ENCODE measurements around the gene CLHC1.
"Not testable (repeated sequence)": the region's sequence is repeated elsewhere in the genome, so short reads cannot be mapped to it uniquely, and the experiment has no call there.

CLHC1 gene

DNA sequence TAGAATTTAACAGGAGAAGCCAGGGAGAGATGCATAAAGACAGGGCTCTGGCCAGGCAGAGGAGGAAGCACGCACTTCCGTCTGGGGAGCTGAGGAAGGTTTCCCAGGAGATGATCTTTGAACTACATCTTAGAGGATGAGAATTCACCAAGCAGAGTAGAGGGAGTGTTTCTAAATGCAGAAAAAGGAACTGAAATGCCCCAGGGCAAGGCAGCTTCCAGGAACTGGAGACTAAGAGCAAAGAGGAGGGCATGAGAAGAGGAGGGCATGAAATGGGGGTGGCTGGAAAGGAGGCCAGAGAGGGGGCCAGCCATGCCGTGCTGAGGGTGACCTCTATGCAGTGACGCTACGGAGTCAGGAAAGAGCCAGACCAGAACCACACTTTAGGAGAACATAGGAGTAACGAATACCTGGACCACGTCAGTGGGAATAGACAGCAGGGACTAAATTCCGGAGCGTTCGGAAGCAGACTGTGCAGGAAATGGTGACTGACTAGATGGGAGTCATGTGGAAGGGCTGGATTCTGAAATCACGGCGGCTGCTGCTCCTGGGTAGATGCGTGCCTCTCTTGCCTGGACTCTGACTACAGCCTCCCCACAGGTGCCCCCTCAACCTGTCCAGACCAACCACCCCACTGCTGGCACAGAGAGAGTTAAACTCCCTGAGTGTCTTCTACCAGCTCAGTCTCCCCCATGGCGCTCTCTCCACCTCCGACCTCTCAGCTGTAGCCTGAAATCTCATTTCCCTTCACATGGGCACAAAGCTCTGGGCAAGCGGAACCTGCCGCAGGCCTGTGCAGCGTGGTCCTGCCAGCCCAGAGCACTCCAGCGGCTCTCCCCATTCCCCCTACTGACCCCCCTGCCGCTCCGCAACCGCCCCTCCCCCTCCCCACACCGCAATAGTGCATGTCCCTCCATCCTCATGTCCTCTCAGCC lies 94.8 kb downstream of the CLHC1 start:
- Histone ChIP-seq H3K27ac (ENCODE audit: low read depth, low read length) (peak overlapping the region; percentile 28), H3K36me3 (ENCODE audit: insufficient read depth, low read length) (no peaks in the 10 kb centered on the region), H3K4me3 (ENCODE audit: low read depth in 1 of 2, low read length in 2 of 2) (peak overlapping the region in 1 of 2 donors; percentile 1), H3K4me1 (ENCODE audit: insufficient read depth, low read length) (peaks cover 32% of the 10 kb centered on the region), H3K9me3 (ENCODE audit: low read length) (no peaks in the 10 kb centered on the region), H3K27me3 (ENCODE audit: control insufficient read depth in 1 of 2, insufficient read depth in 2 of 2, low read length in 2 of 2) (no peaks in the 10 kb centered on the region), H3K9ac (ENCODE audit: low read length) (no peak overlapping the region)

DNA sequence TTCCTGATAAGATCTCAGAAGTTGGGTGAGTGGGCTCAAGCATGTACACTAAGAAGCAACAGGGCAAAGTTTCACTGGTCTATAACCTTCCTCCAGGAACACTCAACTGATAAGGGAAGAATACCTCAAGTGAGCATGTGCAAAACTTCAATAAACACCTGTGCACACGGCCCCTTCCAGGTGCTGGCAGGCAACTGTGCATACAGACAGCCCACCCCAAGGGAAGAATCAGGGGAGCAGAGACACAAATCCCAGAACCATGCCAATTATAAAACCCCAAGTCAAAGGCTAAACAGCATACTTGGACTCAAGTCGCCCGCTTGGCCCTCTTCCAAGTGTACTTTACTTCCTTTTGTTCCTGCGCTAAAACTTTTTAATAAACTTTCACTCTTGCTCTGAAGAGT lies 96.0 kb downstream of the CLHC1 start:
- peaks cover 30% of the 10 kb centered on the region for H3K4me1 ChIP-seq (ENCODE audit: insufficient read depth, low read length)
- H3K9ac ChIP-seq (ENCODE audit: low read length): no peak overlapping the region
- no peaks in the 10 kb centered on the region for H3K36me3 ChIP-seq (ENCODE audit: insufficient read depth, low read length)
- no peak overlapping the region for H3K27ac ChIP-seq (ENCODE audit: low read depth, low read length)
- H3K9me3 ChIP-seq (ENCODE audit: low read length): no peaks in the 10 kb centered on the region
- no peaks in the 10 kb centered on the region for H3K27me3 ChIP-seq (ENCODE audit: control insufficient read depth in 1 of 2, insufficient read depth in 2 of 2, low read length in 2 of 2)
- H3K4me3 ChIP-seq (ENCODE audit: low read depth in 1 of 2, low read length in 2 of 2): peak overlapping the region in 1 of 2 donors; percentile 1

DNA sequence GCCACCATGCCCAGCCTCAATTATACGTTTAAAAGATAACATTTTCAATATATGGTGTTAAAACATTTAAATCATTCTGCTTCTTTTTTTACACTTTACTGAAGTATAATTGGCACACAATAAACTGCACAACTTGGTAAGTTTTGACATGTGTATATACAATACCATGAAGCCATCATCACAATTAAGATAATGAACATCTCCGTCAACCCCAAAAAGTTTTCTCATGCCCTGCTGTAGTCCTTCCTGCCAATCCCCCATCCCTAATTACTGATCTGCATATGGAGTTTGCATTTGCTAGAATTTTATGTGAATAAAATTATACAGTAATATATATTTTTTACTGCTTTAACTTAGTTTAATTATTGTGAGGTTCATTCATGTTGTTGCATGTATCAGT lies 96.6 kb downstream of the CLHC1 start:
- H3K36me3 ChIP-seq (ENCODE audit: insufficient read depth, low read length): no peaks in the 10 kb centered on the region
- no peaks in the 10 kb centered on the region for H3K27me3 ChIP-seq (ENCODE audit: control insufficient read depth in 1 of 2, insufficient read depth in 2 of 2, low read length in 2 of 2)
- H3K4me1 ChIP-seq (ENCODE audit: insufficient read depth, low read length): peaks cover 30% of the 10 kb centered on the region
- H3K4me3 ChIP-seq (ENCODE audit: low read depth in 1 of 2, low read length in 2 of 2): no peak overlapping the region
- no peak overlapping the region for H3K27ac ChIP-seq (ENCODE audit: low read depth, low read length)
- no peaks in the 10 kb centered on the region for H3K9me3 ChIP-seq (ENCODE audit: low read length)
- no peak overlapping the region for H3K9ac ChIP-seq (ENCODE audit: low read length)

DNA sequence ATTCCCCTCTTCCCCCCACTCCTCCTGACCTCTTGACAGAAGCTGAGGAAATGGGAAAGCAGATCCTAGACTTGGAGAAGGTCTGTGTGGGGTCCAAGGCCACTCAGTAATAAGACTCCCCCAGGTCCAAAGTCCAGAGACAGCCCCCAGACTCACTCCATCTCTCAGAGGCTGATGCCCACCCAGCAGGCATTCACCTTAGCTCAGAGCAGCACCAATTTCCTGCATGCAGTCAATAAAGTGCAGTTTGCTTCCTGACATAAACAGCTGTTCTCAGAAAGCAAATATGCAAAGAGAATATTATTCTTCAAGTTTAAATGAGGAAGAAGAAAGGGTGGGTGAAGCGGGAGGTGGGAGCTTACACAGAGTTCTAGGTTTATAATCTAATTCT lies 97.8 kb downstream of the CLHC1 start:
- Histone ChIP-seq H3K9me3 (ENCODE audit: low read length) (no peaks in the 10 kb centered on the region), H3K9ac (ENCODE audit: low read length) (peak overlapping the region; percentile 44), H3K36me3 (ENCODE audit: insufficient read depth, low read length) (no peaks in the 10 kb centered on the region), H3K4me1 (ENCODE audit: insufficient read depth, low read length) (peaks cover 30% of the 10 kb centered on the region), H3K4me3 (ENCODE audit: low read depth in 1 of 2, low read length in 2 of 2) (peak overlapping the region in 1 of 2 donors; percentile 78), H3K27ac (ENCODE audit: low read depth, low read length) (no peak overlapping the region), H3K27me3 (ENCODE audit: control insufficient read depth in 1 of 2, insufficient read depth in 2 of 2, low read length in 2 of 2) (no peaks in the 10 kb centered on the region)

DNA sequence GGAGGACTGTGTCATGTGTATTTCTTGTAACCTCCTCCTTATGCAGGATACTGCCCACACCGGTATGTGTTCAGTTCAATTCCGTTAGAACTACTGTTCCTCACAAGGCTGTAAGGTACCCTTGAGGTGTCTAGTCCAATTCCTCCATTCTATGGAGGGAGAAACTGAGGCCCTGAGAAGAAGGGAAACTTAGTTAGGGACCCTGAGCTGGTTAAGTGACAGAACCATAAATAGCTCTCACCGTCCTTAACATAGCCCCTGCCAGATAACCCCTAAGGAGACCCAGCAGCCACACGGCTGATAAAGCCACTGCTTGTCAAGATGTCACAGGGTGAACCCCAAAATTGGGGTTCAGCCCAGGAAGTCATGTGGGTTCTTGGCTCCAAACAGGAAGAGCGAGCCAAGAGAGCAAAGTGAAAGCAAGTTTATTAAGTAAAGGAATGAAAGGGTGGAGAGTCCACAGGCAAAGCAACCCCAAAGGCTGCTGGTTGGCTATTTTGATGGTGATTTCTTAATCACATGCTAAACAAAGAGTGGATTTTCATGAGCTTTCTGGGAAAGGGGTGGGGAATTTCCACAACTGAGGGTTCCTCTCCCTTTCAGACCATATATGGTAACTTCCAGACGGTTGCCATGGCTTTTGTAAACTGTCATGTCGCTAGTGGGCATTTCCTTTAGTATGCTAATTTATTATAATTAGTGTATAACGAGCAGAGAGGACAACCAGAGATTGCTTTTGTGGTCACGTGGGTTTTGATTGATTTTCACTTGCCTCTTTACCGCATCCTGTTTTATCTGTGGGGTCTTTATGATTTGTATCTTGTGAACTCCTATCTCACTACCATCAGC lies 98.4 kb downstream of the CLHC1 start:
- peak overlapping the region in 1 of 2 donors; percentile 78 for H3K4me3 ChIP-seq (ENCODE audit: low read depth in 1 of 2, low read length in 2 of 2)
- peaks cover 25% of the 10 kb centered on the region for H3K4me1 ChIP-seq (ENCODE audit: insufficient read depth, low read length)
- H3K36me3 ChIP-seq (ENCODE audit: insufficient read depth, low read length): no peaks in the 10 kb centered on the region

DNA sequence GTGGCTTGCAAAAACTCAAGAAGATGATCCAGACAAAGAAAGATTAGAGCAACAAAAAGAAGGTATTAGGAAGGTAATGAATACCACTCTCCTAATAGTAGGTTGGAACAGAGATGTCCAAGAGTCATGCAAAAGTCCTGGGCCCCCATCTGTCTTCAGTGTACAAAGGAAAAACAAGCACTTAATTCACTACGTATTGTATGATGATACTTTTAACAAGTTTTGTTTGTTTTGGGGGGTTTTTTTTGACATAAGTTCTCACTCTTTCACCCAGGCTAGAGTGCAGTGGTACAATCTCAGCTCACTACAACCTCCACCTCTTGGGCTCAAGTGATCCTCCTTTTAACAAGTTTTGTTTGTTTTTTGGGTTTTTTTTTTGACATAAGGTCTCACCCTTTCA lies 101.2 kb downstream of the CLHC1 start:
- H3K4me3 ChIP-seq (ENCODE audit: low read depth in 1 of 2, low read length in 2 of 2): no peak overlapping the region
- peaks cover 16% of the 10 kb centered on the region for H3K4me1 ChIP-seq (ENCODE audit: insufficient read depth, low read length)
- no peak overlapping the region for H3K27ac ChIP-seq (ENCODE audit: low read depth, low read length)
- no peaks in the 10 kb centered on the region for H3K27me3 ChIP-seq (ENCODE audit: control insufficient read depth in 1 of 2, insufficient read depth in 2 of 2, low read length in 2 of 2)
- H3K36me3 ChIP-seq (ENCODE audit: insufficient read depth, low read length): no peaks in the 10 kb centered on the region
- no peaks in the 10 kb centered on the region for H3K9me3 ChIP-seq (ENCODE audit: low read length)
- H3K9ac ChIP-seq (ENCODE audit: low read length): no peak overlapping the region

More for the DNA sequence above, 98.4 kb downstream of the CLHC1 start:
- peak overlapping the region; percentile 43 for H3K27ac ChIP-seq (ENCODE audit: low read depth, low read length)
- no peaks in the 10 kb centered on the region for H3K9me3 ChIP-seq (ENCODE audit: low read length)
- H3K9ac ChIP-seq (ENCODE audit: low read length): peak overlapping the region; percentile 44
- no peaks in the 10 kb centered on the region for H3K27me3 ChIP-seq (ENCODE audit: control insufficient read depth in 1 of 2, insufficient read depth in 2 of 2, low read length in 2 of 2)

DNA sequence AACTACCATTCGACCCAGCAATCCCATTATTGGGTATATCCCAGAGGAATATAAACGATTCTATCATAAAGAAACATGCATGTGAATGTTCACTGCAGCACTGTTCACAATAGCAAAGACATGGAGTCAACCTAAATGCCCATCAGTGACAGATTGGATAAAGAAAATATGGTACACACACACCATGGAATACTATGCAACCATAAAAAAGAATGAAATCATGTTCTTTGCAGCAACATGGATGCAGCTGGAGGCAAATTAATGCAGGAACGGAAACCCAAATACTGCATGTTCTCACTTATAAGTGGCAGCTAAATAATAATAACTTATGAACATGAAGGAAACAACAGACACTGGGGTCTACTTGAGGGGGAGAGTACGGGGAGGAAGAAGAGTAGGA lies 105.5 kb downstream of the CLHC1 start:
- H3K9me3 ChIP-seq (ENCODE audit: low read length); H3K27me3 ChIP-seq (ENCODE audit: control insufficient read depth in 1 of 2, insufficient read depth in 2 of 2, low read length in 2 of 2); H3K4me1 ChIP-seq (ENCODE audit: insufficient read depth, low read length); H3K4me3 ChIP-seq (ENCODE audit: low read depth in 1 of 2, low read length in 2 of 2); H3K27ac ChIP-seq (ENCODE audit: low read depth, low read length); H3K36me3 ChIP-seq (ENCODE audit: insufficient read depth, low read length); H3K9ac ChIP-seq (ENCODE audit: low read length): not testable (repeated sequence)

All from muscle layer of colon (tissue), 2 donors.